ENCODE results near the gene PPFIA3. TPM values are rescaled to one million over a fixed set of nuclear protein-coding genes. Genes with fewer than 3 reads are reported as not detected.
A peak's percentile ranks its signal among the peaks of the same experiment; 100 is the strongest.

PPFIA3 gene
- total RNA-seq, 4 donors from 2014 or later = 1.9 to 4.1 (median 3.0) TPM

DNA sequence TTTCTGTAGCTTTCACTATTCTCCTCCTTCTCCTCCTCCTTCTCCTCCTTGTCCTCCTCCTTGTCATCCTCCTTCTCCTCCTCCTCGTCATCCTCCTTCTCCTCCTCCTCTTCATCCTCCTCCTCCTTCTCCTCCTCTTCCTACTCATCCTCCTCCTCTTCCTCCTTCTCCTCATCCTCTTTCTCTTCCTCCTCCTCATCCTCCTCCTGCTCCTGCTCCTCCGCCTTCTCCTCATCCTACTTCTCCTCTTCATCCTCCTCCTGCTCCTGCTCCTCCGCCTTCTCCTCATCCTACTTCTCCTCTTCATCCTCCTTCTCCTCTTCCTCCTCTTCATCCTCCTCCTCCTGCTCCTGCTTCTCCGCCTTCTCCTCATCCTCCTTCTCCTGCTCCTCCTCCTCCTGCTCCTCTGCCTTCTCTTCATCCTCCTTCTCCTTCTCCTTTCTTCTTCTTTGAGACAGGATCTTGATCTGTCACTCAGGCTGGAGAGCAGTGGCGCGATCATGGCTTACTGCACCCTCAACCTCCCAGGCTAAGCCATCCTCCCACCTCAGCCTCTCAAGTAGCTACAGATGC lies 74.6 kb downstream of the PPFIA3 start:
- Histone ChIP-seq H3K27me3 (no peaks in the 10 kb centered on the region), H3K36me3 (peaks cover 0 to 45% of the 10 kb centered on the region in 2 donors), H3K4me1 (peaks cover 0 to 8% of the 10 kb centered on the region in 2 donors), H3K9me3 (no peaks in the 10 kb centered on the region), H3K27ac (no peak overlapping the region), H3K4me3 (no peak overlapping the region)
- no peak for DNase-seq
- TF ChIP-seq, protein P1, sequence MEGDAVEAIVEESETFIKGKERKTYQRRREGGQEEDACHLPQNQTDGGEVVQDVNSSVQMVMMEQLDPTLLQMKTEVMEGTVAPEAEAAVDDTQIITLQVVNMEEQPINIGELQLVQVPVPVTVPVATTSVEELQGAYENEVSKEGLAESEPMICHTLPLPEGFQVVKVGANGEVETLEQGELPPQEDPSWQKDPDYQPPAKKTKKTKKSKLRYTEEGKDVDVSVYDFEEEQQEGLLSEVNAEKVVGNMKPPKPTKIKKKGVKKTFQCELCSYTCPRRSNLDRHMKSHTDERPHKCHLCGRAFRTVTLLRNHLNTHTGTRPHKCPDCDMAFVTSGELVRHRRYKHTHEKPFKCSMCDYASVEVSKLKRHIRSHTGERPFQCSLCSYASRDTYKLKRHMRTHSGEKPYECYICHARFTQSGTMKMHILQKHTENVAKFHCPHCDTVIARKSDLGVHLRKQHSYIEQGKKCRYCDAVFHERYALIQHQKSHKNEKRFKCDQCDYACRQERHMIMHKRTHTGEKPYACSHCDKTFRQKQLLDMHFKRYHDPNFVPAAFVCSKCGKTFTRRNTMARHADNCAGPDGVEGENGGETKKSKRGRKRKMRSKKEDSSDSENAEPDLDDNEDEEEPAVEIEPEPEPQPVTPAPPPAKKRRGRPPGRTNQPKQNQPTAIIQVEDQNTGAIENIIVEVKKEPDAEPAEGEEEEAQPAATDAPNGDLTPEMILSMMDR (IDR thresholded peaks at IDR 0.05 in 4 of 5, conservative IDR thresholded peaks at IDR 0.05 in 1 of 5) = no peak
- TF ChIP-seq POLR2A (IDR thresholded peaks at IDR 0.05) = no peak
- ATAC-seq = no peak
- in situ Hi-C loops (cut with MboI; ENCODE audit: low sequenced_read_pairs in 4 of 4) = no loop called here
- intact Hi-C loops (cut with DNase I; ENCODE audit: low total_unique reads) = no loop called here

GRCh38 chr19:49194408-49194807 lies 75.1 kb downstream of the PPFIA3 start:
- in situ Hi-C loops (cut with MboI; ENCODE audit: low sequenced_read_pairs in 4 of 4) = no loop called here

GRCh38 chr19:49196527-49197240 lies 77.3 kb downstream of the PPFIA3 start:
- no peaks in the 10 kb centered on the region for H3K9me3 ChIP-seq
- in situ Hi-C loops (cut with MboI; ENCODE audit: low sequenced_read_pairs in 4 of 4) (loop anchor here in 2 of 4 donors (5.0 kb wide), 2 partner anchors 39 to 99 kb away; partner anchors contain the start of genes HRC (in 1 of the 2) and TRPM4 (in 1 of the 2)), intact Hi-C loops (cut with DNase I; ENCODE audit: low total_unique reads) (loop anchor here (5.0 kb wide), 1 partner anchor 39 kb away; the partner anchor contains the start of genes HRC and TRPM4)
- H3K27me3 ChIP-seq = no peaks in the 10 kb centered on the region
- peaks cover 0 to 8% of the 10 kb centered on the region in 2 donors for H3K4me1 ChIP-seq
- H3K4me3 ChIP-seq = peak overlapping the region; percentile 36 to 44 (median 41)
- H3K27ac ChIP-seq = peak overlapping the region; percentile 78 to 90 (median 82)
- TF ChIP-seq POLR2A (IDR thresholded peaks at IDR 0.05) = peak in 1 of 2 donors; percentile 15
- TF ChIP-seq, protein P1 (IDR thresholded peaks at IDR 0.05 in 4 of 5, conservative IDR thresholded peaks at IDR 0.05 in 1 of 5) = no peak
- DNase-seq = peak; percentile 17 to 77
- peak; percentile 72 to 73 for ATAC-seq
- H3K36me3 ChIP-seq = peaks cover 0 to 39% of the 10 kb centered on the region in 2 donors

More at GRCh38 chr19:49194408-49194807, 75.1 kb downstream of the PPFIA3 start:
- no peak overlapping the region for H3K4me3 ChIP-seq
- ATAC-seq = no peak
- H3K4me1 ChIP-seq = peaks cover 0 to 8% of the 10 kb centered on the region in 2 donors
- TF ChIP-seq POLR2A (IDR thresholded peaks at IDR 0.05) = no peak
- TF ChIP-seq, protein P1 (IDR thresholded peaks at IDR 0.05 in 4 of 5, conservative IDR thresholded peaks at IDR 0.05 in 1 of 5) = no peak
- no peak overlapping the region for H3K27ac ChIP-seq
- H3K36me3 ChIP-seq = peaks cover 0 to 41% of the 10 kb centered on the region in 2 donors
- no peak for DNase-seq
- intact Hi-C loops (cut with DNase I; ENCODE audit: low total_unique reads) = no loop called here
- H3K9me3 ChIP-seq = no peaks in the 10 kb centered on the region
- H3K27me3 ChIP-seq = no peaks in the 10 kb centered on the region

- intact Hi-C loops (cut with DNase I; ENCODE audit: low total_unique reads) (no loop called here), in situ Hi-C loops (cut with MboI; ENCODE audit: low sequenced_read_pairs in 4 of 4) (loop anchor here in 3 of 4 donors (5.0 to 10.0 kb wide), 3 partner anchors 103 to 116 kb away; partner anchors contain the start of gene SNRNP70 (in 1 of the 3))
- DNase-seq = no peak
- no peak for ATAC-seq
- H3K9me3 ChIP-seq = no peaks in the 10 kb centered on the region
- TF ChIP-seq, protein P1 (IDR thresholded peaks at IDR 0.05 in 4 of 5, conservative IDR thresholded peaks at IDR 0.05 in 1 of 5) = no peak
- TF ChIP-seq POLR2A (IDR thresholded peaks at IDR 0.05) = no peak
- H3K4me1 ChIP-seq = peaks cover 0 to 8% of the 10 kb centered on the region in 2 donors
- H3K36me3 ChIP-seq = peaks cover 0 to 50% of the 10 kb centered on the region in 2 donors
- no peak overlapping the region for H3K27ac ChIP-seq
- H3K4me3 ChIP-seq = no peak overlapping the region
- no peaks in the 10 kb centered on the region for H3K27me3 ChIP-seq
These were observed 81.0 kb downstream of the PPFIA3 start for GRCh38 chr19:49200238-49200862.

Other genes starting within 250 kb of the PPFIA3 start
- gene PPP1R15A, start 247.1 kb upstream of the PPFIA3 start, total RNA-seq = 10 to 100 TPM; 28.7 to 73.9 (median 39.8) TPM
- not detected for gene TULP2, start 220.8 kb upstream of the PPFIA3 start, total RNA-seq
- gene NUCB1, start 219.2 kb upstream of the PPFIA3 start, total RNA-seq = 100 to 1,000 TPM in 3 of 4 donors, 10 to 100 TPM in 1; 83.9 to 162 (median 148) TPM
- gene DHDH, start 185.8 kb upstream of the PPFIA3 start, total RNA-seq = not detected
- gene BAX, start 164.7 kb upstream of the PPFIA3 start, total RNA-seq = 10 to 100 TPM in 3 of 4 donors, 1 to 10 TPM in 1; 7.9 to 21.8 (median 18.0) TPM
- 1,000 to 10,000 TPM in 3 of 4 donors, 100 to 1,000 TPM in 1; 894 to 1,364 (median 1,121) TPM for gene FTL, start 154.2 kb upstream of the PPFIA3 start, total RNA-seq
- 100 to 1,000 TPM; 110 to 221 (median 126) TPM for gene GYS1, start 126.2 kb upstream of the PPFIA3 start, total RNA-seq
- 100 to 1,000 TPM; 134 to 185 (median 146) TPM for gene RUVBL2, start 125.7 kb upstream of the PPFIA3 start, total RNA-seq
- gene LHB, start 102.5 kb upstream of the PPFIA3 start, total RNA-seq = 1 to 10 TPM in 1 of 4 donors, not detected in 3; 1.9 TPM
- not detected for gene CGB3, start 95.2 kb upstream of the PPFIA3 start, total RNA-seq
- gene CGB2, start 87.7 kb upstream of the PPFIA3 start, total RNA-seq = not detected
- not detected for gene CGB1, start 82.6 kb upstream of the PPFIA3 start, total RNA-seq
- gene CGB5, start 75.7 kb upstream of the PPFIA3 start, total RNA-seq = not detected
- gene CGB8, start 70.4 kb upstream of the PPFIA3 start, total RNA-seq = not detected
- gene CGB7, start 61.8 kb upstream of the PPFIA3 start, total RNA-seq = 1 to 10 TPM in 1 of 4 donors, under 1 TPM in 1, not detected in 2; 0.42 to 1.1 TPM
- gene NTF4, start 54.7 kb upstream of the PPFIA3 start, total RNA-seq = 1 to 10 TPM; 1.3 to 6.8 (median 2.9) TPM
- gene KCNA7, start 46.8 kb upstream of the PPFIA3 start, total RNA-seq = 10 to 100 TPM in 3 of 4 donors, 1 to 10 TPM in 1; 4.3 to 20.2 (median 13.9) TPM
- gene SNRNP70, start 34.1 kb upstream of the PPFIA3 start, total RNA-seq = 100 to 1,000 TPM in 2 of 4 donors, 10 to 100 TPM in 2; 55.6 to 305 (median 107) TPM
- 10 to 100 TPM; 25.7 to 97.9 (median 34.0) TPM for gene LIN7B, start 5.2 kb upstream of the PPFIA3 start, total RNA-seq
- 10 to 100 TPM in 1 of 4 donors, 1 to 10 TPM in 3; 1.3 to 11.7 (median 3.5) TPM for gene C19orf73, start 401 bp upstream of the PPFIA3 start, total RNA-seq
- gene HRC, start 35.9 kb downstream of the PPFIA3 start, total RNA-seq = 100 to 1,000 TPM; 190 to 537 (median 300) TPM
- gene TRPM4, start 38.2 kb downstream of the PPFIA3 start, total RNA-seq = 10 to 100 TPM; 10.4 to 11.5 (median 11.3) TPM
- 1 to 10 TPM in 1 of 4 donors, under 1 TPM in 2, not detected in 1; 0.13 to 4.3 (median 0.36) TPM for gene SLC6A16, start 205.6 kb downstream of the PPFIA3 start, total RNA-seq
- gene CD37, start 215.9 kb downstream of the PPFIA3 start, total RNA-seq = 1 to 10 TPM; 1.6 to 8.5 (median 2.3) TPM
- gene TEAD2, start 242.9 kb downstream of the PPFIA3 start, total RNA-seq = 10 to 100 TPM in 2 of 4 donors, 1 to 10 TPM in 2; 6.1 to 12.6 (median 9.5) TPM
- gene DKKL1, start 244.3 kb downstream of the PPFIA3 start, total RNA-seq = not detected

Measured in gastrocnemius medialis (tissue), 4 donors.